IMR-90 (cell line): Measurements from ENCODE around the gene RSBN1.

Experiments
- CTCF ChIP-seq: conservative IDR thresholded peaks from 2 replicates; pipeline ENCODE4 v1.5.1; 2012; ENCODE audit warnings: mild to moderate bottlenecking, low read depth, low read length, improper control_type of control experiment
- MAZ ChIP-seq: IDR thresholded peaks from 2 replicates; pipeline ENCODE4 v1.6.1; 2012; ENCODE audit warnings: low read depth, mild to moderate bottlenecking, low read length, improper control_type of control experiment, moderate library complexity, borderline replicate concordance
- POLR2A ChIP-seq: IDR thresholded peaks from 2 replicates; pipeline ENCODE4 v1.6.1; 2012; ENCODE audit warnings: mild to moderate bottlenecking, low read depth, low read length
- USF2 ChIP-seq: fragments of 150-350 bp; IDR thresholded peaks from 2 replicates; pipeline ENCODE4 v1.6.1; 2017; ENCODE audit warnings: mild to moderate bottlenecking, antibody characterized with exemption, low read length, low read depth

GRCh38 chr1:113821916-113822315 is 9.6 kb upstream of the RSBN1 start:
- TF ChIP-seq CTCF, result no peak
- TF ChIP-seq MAZ, result no peak
- no peak for TF ChIP-seq USF2
- no peak for TF ChIP-seq POLR2A
